Measurements from ENCODE around the gene KMT2B.

Gene KMT2B

GRCh38 chr19:35744430-35745327, 26.9 kb downstream of the KMT2B start:
- peak; percentile 99 for DNase-seq

DNA sequence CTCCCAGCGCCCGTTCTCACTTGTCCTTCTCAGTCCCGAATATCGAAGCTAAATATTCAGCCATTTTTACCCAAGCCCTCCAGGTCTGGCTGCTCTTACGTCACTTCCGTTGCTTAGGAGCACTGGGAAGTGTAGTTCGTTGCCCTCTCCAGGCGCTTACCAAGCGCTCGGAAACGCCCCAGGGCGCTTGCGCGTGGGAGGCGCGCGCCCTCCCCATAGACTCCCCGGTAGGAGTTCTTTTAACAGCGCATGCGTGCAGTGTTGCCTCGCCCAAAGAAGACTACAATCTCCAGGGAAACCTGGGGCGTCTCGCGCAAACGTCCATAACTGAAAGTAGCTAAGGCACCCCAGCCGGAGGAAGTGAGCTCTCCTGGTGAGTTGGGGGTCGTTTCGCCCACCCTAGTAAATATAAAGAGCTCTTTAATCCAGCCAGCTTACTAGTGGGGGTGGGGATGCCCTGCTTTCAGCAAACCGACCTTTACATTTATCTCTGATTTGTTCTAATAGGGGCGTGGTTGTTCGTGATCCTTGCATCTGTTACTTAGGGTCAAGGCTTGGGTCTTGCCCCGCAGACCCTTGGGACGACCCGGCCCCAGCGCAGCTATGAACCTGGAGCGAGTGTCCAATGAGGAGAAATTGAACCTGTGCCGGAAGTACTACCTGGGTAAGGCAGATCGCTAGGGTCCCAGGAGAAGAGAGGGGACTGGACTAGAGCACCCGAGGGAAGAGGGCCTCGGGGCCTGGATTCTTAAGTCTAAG, 27.7 kb downstream of the KMT2B start, which contains the start of the genes PSENEN and U2AF1L4:
Gene PSENEN, plus strand, starts transcription at position 324 of the 759 bp plus-strand sequence. Its CDS starts 280 bp downstream, at position 604.
Gene U2AF1L4, minus strand, starts transcription at position 91 of the 759 bp plus-strand sequence. Its CDS starts 27 bp downstream, at position 64.
- peak; percentile 100 for DNase-seq

DNA sequence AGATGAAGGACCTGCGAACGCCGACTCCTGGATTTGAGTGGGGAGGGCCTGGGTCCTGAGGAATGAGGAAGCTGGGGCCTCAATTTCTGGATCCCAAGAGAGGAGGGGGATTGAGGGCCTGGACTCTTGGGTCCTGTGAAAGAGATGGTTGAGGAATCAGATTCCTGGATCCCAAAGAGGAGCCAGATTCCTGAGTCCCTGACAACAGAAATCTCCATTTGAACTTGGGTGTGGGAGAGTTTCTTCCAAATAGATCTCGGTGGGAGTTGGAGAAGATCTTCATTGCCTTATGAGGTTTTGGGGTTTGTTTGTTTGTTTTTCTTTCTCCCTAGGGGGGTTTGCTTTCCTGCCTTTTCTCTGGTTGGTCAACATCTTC, 28.3 kb downstream of the KMT2B start:
- DNase-seq = no peak

GRCh38 chr19:35746531-35746930, 28.7 kb downstream of the KMT2B start:
- no peak for DNase-seq

DNA sequence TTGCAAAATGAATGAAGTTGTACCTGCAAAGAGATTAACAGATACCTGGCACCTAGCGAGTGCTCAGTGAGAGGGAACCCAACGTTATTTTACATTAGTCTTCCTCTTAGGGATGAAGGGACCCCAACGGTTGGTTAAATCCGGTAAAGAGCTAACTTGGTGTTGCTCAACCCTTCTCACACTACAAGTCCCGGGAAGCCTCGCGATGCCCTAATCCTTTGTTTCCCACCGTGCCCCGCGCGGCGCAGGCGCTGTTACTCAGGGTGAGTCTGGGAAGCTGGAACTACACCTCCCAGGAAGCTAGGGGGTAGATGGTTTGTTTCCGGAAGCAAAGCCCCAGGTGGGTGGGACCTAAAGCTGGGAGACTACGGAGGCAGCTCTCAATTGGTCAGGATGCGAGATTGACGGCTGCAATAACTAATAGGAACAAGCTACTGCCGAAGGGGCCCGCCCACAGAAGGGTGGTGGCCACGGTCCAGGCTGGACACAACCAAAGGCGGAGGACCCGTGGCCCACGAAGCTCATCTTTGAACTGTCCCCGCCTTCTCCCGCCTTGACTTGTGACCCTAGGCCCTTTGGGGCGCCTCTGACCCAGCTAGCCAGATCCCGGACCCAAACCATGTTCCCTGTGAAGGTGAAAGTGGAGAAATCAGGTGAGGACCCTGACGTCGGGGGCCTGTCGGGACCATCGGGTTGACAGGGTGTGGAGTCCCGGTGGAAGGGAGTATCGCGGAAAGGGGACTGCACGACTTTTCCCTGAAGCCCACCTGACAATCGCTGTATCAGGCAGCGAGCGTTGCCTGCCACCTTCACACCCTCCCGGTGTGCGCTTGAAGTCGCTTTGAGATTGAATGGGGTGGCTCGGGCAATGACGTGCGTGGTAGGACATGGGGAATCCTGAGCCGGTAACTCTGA, 30.6 kb downstream of the KMT2B start, which contains the start of gene LIN37:
Gene LIN37, plus strand, starts transcription at position 471 of the 915 bp plus-strand sequence. Its CDS starts 149 bp downstream, at position 620.
- DNase-seq = peak; percentile 100

- no peak for DNase-seq
These were observed 32.4 kb downstream of the KMT2B start for GRCh38 chr19:35750167-35750566.

DNA sequence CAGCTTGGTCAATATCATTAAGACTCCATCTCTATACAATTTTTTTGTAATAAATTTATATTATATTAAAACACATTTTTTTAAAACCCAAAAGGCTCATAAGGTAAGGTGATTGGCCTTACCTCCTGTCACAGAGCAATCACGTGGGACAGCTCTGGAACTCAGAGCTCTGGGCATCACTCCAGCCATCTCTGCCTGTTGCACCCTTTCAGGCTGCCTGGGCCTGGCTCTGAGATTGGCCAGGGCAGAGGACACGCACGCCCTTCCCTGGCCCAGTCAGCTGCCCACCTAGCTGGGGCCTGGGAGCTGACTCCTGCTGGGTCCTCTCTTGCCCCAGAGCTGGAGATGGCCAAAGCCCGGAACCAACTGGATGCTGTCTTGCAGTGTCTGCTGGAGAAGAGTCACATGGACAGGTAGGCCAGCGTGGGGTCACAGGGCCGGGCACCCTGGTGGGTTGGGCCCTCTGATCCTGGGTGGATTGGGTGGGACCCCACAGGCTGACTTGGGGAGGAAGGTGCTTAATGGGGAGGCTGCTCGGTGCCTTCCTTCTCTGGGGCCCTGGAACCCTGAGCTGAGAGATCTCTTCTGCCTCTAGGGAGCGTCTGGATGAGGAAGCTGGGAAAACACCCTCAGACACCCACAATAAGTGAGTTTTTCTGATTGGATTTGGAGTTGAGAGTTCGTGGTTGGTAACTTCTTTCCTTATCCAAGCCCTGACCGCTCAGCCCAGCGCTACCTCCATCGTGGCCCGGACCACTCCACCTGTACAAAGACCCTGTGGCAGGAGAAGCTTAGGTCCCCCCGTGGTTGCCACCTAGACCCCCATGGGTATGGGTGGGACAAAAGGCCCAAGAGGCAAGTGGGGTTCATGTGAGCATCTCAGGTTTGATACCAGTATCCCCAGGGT, 34.3 kb downstream of the KMT2B start:
- no peak for DNase-seq

- DNase-seq = no peak
These were observed 35.0 kb downstream of the KMT2B start for GRCh38 chr19:35752746-35753350.

- no peak for DNase-seq
These were observed 36.0 kb downstream of the KMT2B start for GRCh38 chr19:35753634-35754369.

- DNase-seq = no peak
These were observed 36.7 kb downstream of the KMT2B start for GRCh38 chr19:35754370-35755130.

- no peak for DNase-seq
These were observed 37.3 kb downstream of the KMT2B start for GRCh38 chr19:35755131-35755549.

- no peak for DNase-seq
These were observed 38.0 kb downstream of the KMT2B start for GRCh38 chr19:35755550-35756376.

GRCh38 chr19:35756377-35757230, 38.8 kb downstream of the KMT2B start, which contains the start of gene HSPB6:
HSPB6 (minus strand) TSS chr19:35757029; CDS start chr19:35757008, 21 bp downstream.
- no peak for DNase-seq

GRCh38 chr19:35757231-35757748, 39.5 kb downstream of the KMT2B start:
- DNase-seq = no peak

GRCh38 chr19:35757749-35758608, 40.2 kb downstream of the KMT2B start, which contains the start of gene PROSER3:
PROSER3 (plus strand) TSS chr19:35758176; CDS start chr19:35758216, 40 bp downstream.
- DNase-seq = peak; percentile 100

DNA sequence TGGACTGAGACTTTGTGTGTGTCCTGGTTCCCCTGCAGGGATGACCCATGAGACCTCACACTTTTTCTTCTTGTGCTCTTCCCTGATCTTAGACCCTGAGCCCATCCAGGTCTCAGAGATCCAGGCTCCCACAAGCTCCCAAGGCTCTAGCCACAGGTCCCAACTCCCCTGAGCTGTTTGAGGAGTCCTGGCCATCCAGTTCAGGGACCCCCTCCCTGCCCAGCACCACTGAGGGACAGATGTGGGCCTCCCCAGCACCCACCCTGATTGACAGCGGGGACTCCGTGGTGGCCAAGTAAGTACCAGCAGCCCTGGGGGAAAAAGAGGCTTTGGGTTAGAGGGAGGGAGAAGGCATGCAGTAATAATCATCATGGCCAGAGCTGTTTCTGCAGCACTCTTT, 41.9 kb downstream of the KMT2B start:
- no peak for DNase-seq
